CD1c-positive myeloid dendritic cell (primary cell): ENCODE results near the gene HK2.
"Not testable (repeated sequence)": the region's sequence is repeated elsewhere in the genome, so short reads cannot be mapped to it uniquely, and the experiment has no call there.

Experiments
- DNase-seq: peaks from one replicate; pipeline ENCODE4 v3.0.0-alpha.2; 2016; ENCODE audit errors: extremely low spot score

Gene HK2

GRCh38 chr2:74877376-74877775 is 43.4 kb downstream of the HK2 start:
- no peak for DNase-seq

GRCh38 chr2:74877781-74878433 is 44.0 kb downstream of the HK2 start:
- no peak for DNase-seq

- no peak for DNase-seq
Measured at GRCh38 chr2:74878551-74878950, 44.6 kb downstream of the HK2 start.

GRCh38 chr2:74880054-74880728 is 46.3 kb downstream of the HK2 start:
- DNase-seq, result no peak

GRCh38 chr2:74881176-74881575 is 47.2 kb downstream of the HK2 start:
- DNase-seq, result no peak

GRCh38 chr2:74881626-74882298 is 47.8 kb downstream of the HK2 start:
- DNase-seq, result no peak

GRCh38 chr2:74882299-74882687 is 48.4 kb downstream of the HK2 start:
- no peak for DNase-seq

GRCh38 chr2:74883011-74883410 is 49.1 kb downstream of the HK2 start:
- no peak for DNase-seq

- no peak for DNase-seq
Measured at GRCh38 chr2:74884118-74884762, 50.3 kb downstream of the HK2 start.

- no peak for DNase-seq
Measured at GRCh38 chr2:74884866-74885265, 50.9 kb downstream of the HK2 start.

GRCh38 chr2:74886251-74886650 is 52.3 kb downstream of the HK2 start:
- no peak for DNase-seq

- DNase-seq, result no peak
Measured at GRCh38 chr2:74886811-74887210, 52.9 kb downstream of the HK2 start.

- no peak for DNase-seq
Measured at GRCh38 chr2:74887445-74887951, 53.6 kb downstream of the HK2 start.

- DNase-seq, result no peak
Measured at GRCh38 chr2:74887960-74888700, 54.2 kb downstream of the HK2 start.

GRCh38 chr2:74889159-74889558 is 55.2 kb downstream of the HK2 start:
- DNase-seq, result no peak

- no peak for DNase-seq
Measured at GRCh38 chr2:74890711-74891110, 56.8 kb downstream of the HK2 start.

- DNase-seq, result no peak
Measured at GRCh38 chr2:74891136-74891764, 57.3 kb downstream of the HK2 start.

GRCh38 chr2:74891816-74892215 is 57.9 kb downstream of the HK2 start:
- not testable (repeated sequence) for DNase-seq

- no peak for DNase-seq
Measured at GRCh38 chr2:74892609-74893008, 58.7 kb downstream of the HK2 start.

GRCh38 chr2:74893332-74893731 is 59.4 kb downstream of the HK2 start:
- no peak for DNase-seq

- no peak for DNase-seq
Measured at GRCh38 chr2:74894272-74894981, 60.5 kb downstream of the HK2 start.
